HG02642 (cell line): ENCODE data around the gene ENTPD8.
"Not testable (repeated sequence)": the region's sequence is repeated elsewhere in the genome, so short reads cannot be mapped to it uniquely, and the experiment has no call there.

ENCODE experiments used
- ATAC-seq: cut with Tn5 transposase; IDR thresholded peaks from one replicate; pipeline ENCODE4 v1.9.1; 2021; ENCODE audit warnings: mild to moderate bottlenecking; ENCODE audit not compliant: unreplicated experiment, poor library complexity

ENTPD8 gene

GRCh38 chr9:137397675-137398423 is 43.3 kb downstream of the ENTPD8 start:
- no peak for ATAC-seq

- no peak for ATAC-seq
Measured at GRCh38 chr9:137396634-137397367, 44.4 kb downstream of the ENTPD8 start.

- ATAC-seq, result no peak
Measured at GRCh38 chr9:137396227-137396626, 44.9 kb downstream of the ENTPD8 start.

GRCh38 chr9:137395666-137396010 is 45.5 kb downstream of the ENTPD8 start:
- ATAC-seq, result no peak

GRCh38 chr9:137394866-137395665 is 46.1 kb downstream of the ENTPD8 start:
- ATAC-seq, result no peak

GRCh38 chr9:137393176-137394150 is 47.7 kb downstream of the ENTPD8 start:
- no peak for ATAC-seq

DNA sequence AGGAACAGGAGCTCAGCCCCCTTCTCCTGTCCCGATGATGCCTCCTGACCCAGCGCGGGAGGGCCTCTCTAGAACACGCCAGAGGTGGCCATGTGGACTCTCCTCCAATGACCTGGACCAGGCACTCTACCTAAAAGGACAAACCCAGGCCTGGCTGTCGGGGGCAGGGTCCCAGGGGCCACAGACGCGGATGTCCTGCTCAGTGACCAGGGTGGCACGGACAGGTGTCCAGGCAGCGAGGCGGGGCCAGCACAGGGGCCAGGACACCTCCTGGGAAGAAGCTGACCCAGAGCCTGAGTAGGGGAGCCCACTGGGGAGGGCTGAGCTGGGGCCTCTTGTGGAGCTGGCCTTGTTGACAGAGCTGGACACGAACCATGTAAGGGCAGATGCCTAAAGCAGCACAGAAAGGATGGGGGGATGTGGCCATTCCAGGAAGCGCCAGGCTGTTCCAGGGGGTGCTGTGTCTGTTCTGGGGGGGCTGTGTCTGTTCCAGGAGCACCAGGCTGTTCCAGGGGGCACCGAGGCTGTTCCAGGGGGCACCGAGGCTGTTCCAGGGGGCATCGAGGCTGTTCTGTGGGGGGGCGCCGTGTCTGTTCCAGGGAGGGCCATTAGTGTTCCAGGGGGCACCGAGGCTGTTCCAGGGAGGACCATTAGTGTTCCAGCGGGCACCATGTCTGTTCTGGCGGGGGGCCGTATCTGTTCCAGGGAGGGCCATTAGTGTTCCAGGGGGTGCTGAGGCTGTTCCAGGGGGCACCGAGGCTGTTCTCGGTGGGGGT is 48.7 kb downstream of the ENTPD8 start:
- ATAC-seq, result no peak

- no peak for ATAC-seq
Measured at GRCh38 chr9:137391411-137391754, 49.8 kb downstream of the ENTPD8 start.

DNA sequence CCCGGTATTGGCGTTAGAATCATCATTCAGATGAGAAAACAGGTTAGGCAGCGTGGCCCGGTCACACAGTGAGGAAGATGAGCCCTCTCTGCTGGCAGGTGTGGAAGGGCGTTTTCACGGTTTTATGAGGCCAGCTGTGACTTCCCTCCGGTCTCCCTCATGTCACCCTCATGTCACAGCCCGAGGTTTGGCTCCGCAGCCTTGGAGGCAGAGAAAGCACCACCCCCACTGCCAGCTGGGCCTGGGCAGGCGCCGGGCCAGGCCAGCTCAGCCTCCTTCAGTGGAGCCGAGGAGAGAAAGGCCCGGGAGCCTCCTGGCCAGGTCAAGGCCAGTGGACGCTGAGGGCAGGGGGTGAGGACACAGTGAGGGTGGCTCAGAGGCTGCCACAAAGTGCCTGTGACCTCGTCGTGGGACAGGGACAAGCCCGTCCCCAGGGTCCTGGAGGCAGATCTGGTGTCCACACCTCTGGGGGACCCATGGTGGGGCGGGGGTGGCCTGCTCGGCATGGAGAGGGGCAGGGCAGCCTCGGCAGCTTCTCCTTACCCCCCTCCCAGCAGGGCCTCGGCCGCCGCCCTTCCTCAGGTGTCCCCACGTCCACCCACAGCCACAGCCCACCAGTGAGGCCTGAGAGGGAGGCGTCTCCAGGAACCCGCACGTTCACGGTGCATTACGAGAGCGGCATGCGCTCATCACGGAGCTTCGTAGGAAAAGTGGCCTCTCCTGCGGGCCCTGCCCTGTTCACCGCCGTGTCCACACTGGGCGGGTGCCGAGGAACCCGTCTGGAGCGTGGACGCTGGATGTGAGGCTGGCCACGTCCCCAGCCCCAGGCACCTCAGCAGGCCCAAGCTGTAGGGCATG is 50.4 kb downstream of the ENTPD8 start:
- ATAC-seq, result no peak

- no peak for ATAC-seq
Measured at GRCh38 chr9:137389428-137389746, 51.8 kb downstream of the ENTPD8 start.

DNA sequence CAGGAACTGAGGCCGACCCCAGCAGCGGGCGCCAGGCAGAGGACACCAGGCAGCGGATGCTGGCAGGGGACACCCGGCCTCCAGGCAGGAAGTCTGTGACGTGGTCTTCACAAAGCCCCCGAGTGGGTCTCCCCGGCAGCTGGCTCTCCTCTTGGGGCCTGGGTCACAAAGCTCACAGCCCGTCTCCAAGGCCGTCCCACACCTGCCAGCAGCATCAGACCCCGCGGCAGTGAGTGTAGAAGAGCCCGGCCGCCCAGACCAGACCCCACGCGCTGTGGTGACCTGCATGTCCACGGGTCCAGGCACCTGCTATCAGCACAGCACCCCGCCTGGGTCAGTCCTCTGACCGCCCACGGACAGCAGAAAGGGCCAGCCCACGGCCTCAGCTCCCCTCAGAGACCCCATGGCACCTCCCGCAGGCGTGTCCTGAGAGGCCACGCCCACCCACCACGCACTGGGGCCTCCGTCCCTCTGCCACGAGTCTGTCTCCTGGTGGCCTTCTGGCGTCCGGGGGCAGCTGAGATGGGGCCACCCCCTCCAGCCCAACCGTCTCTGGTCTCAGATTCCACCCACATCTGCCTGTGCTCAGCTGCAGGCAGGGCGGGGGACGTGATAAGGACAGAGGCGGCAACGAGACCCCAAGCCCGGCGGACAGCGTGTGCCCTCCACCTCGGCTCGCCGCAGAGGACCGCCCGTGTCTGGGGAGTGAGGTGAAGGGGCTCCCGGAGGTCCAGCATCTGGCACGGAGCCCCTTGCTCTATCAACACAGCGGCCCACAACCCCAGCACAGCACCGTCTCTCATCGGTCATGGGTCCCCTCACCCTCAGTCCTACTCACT is 52.3 kb downstream of the ENTPD8 start:
- ATAC-seq, result no peak

DNA sequence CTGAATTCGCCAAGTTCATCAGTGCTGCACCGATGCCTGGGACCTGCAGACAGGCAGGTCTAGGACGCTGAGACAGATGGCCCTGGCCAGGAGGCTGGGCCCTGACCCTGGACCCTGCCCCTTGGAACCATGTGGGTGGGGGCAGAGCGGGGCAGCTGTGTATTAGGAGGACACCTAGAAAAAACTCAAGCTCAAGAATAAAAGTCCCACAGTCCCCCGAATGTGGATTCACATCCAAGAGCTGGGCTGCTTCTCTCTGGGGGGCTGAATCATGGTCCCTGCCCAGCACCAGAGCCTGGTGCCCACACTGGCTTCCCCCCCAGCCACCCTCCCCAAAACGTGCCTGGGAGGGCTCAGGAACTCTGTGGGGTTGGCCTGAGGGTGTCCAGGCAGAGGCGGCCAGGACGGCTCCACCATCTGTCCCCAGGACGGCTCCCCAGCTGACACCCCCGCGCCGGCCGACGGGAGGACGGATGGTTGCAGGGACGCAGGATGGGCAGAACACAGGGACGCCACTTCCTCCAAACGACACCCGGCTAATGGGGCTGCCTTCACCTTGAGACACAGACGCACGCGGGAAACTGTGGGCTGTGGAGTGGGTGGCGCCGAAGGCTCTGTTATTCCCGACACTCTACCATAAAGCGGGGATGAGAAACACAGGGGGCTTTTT is 53.1 kb downstream of the ENTPD8 start:
- ATAC-seq, result no peak

DNA sequence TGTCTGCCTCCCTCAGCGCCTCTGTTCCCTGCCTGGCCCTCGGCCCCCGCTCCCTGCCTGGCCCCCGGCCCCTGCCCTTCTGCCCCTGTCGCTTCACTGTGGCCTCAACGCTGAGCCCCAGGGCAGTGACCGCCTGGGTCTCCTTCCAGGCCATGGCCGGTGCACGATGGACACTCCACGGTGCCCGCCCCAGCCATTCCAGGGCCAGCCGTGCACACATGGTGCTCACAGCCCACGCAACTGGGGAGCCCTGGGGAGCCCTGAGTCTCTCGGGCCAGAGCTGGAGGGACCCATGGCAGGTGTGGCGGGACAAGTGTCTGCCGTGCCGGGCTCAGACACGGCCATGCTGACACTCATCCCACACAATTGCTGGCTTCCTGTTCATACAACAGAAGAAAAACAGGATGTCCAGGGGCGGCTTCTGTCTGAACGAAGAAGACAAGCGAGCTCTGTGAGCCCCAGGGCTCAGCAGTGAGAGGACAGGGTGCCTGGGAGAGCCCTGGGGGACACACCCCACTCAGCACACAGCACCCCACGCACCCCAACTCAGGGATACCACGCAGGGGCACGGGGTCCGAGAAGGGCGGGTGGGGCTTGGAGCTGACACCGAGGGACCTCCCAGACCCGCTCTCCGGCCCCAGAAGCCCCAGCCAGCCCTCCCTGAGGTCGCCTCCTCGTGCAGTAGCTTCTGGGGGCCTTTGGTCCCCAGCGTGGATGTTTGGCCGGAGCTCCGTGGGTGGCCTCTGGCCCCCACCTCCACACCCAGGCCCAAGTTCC is 53.9 kb downstream of the ENTPD8 start:
- no peak for ATAC-seq

- ATAC-seq, result not testable (repeated sequence)
Measured at GRCh38 chr9:137386507-137387113, 54.5 kb downstream of the ENTPD8 start.

DNA sequence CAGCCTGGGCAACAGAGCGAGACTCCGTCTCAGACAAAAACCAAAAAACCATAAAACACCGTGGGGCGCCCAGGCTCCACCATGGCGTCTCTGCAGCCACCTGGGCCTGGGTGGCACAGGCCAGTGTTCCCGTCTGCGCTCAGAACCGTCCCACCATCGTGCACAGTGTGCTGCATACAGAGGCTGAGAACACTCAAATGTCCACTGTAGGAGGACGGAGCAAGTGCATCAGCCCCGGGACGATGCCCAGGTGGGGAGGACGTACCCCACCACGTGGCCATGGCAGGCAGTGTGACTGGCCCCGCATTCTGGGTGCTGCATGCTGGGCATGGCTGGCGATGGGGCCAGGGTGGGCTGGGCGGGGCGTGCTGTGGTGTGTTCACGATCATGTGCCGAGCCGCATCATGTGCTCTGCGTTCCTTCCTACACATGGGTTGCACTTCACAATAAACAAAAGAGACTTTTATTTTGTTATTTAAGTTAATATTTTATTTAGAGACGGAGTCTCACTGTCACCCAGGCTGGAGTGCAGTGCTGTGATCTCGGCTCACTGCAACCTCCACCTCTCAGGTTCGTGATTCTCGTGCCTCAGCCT is 56.0 kb downstream of the ENTPD8 start:
- ATAC-seq, result no peak
